ENCODE results near the gene FITM1. TPM values are rescaled to one million over a fixed set of nuclear protein-coding genes. Genes with fewer than 3 reads are reported as not detected.
A peak's percentile ranks its signal among the peaks of the same experiment; 100 is the strongest.

FITM1 gene
- polyA plus RNA-seq, 3 donors = 2.1 TPM; not detected in 2

DNA sequence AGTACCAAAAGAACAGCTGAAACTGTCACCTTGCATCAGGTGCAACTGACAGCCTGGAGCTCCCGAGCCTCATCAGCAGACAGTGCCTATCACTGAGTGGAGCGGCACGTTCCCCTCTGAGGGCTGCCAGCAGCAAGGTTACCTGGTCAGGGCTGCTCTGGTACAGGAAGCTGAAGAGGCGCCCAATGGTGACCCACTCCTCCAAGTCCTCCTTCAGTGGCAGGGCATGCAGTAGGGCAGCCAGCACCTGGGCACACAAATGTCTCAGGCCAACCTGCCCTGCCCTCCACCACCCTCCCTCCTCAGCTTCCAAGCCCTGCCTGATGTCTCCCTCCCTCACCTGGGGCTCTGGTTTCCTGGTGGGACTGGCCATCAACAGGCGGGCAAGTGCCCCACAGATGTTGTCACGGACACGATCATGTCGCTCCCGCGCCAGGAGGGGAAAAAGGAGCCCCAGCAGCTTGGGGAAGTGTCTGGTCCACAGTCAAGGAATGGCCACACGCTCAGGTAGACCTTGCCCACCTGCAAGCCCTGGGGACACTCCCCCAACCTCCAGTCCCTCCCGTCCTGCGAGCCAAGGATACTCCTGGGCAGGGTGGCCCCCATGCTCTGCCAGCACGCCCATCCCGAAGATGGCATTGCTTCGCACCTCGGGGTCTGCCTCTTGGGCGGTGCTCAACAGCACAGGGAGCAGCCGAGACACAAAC lies 51.1 kb downstream of the FITM1 start:
- Histone ChIP-seq H3K27ac (ENCODE audit: low read depth in 1 of 2, low read length in 2 of 2) (no peak overlapping the region), H3K36me3 (replicated peaks in 1 of 2; ENCODE audit: control insufficient read depth in 1 of 2, insufficient read depth in 2 of 2, low read length in 2 of 2) (peaks cover 68 to 98% of the 10 kb centered on the region in 2 donors), H3K9ac (ENCODE audit: insufficient read depth, low read length, poor library complexity, severe bottlenecking) (no peak overlapping the region), H4K20me1 (ENCODE audit: insufficient read depth, low read length) (no peaks in the 10 kb centered on the region), H3K27me3 (ENCODE audit: control insufficient read depth in 2 of 2, insufficient read depth in 2 of 2, low read length in 2 of 2) (no peaks in the 10 kb centered on the region), H3K4me3 (replicated peaks in 1 of 3; ENCODE audit: low read depth in 2 of 3, low read length in 3 of 3) (no peak overlapping the region), H3K79me2 (ENCODE audit: insufficient read depth, low read length) (no peaks in the 10 kb centered on the region), H2AFZ (ENCODE audit: insufficient read depth, low read depth, low read length, poor library complexity, severe bottlenecking) (no peak overlapping the region), H3K4me1 (ENCODE audit: control insufficient read depth in 1 of 2, insufficient read depth in 2 of 2, low read length in 2 of 2) (no peaks in the 10 kb centered on the region), H3K4me2 (replicated peaks; ENCODE audit: extremely low read depth, low read length, poor library complexity, severe bottlenecking) (no peak overlapping the region), H3K9me3 (replicated peaks in 1 of 2; ENCODE audit: control insufficient read depth in 1 of 2, insufficient read depth in 1 of 2, low read length in 2 of 2) (no peaks in the 10 kb centered on the region)
- no peak for DNase-seq
- Mint-ChIP-seq H3K36me3 (peaks cover 77 to 98% of the 10 kb centered on the region in 2 donors), H3K27ac (peak overlapping the region in 3 of 7 donors; percentile 28 to 68 (median 42)), H3K4me3 (no peak overlapping the region), H3K4me1 (no peaks in the 10 kb centered on the region), H3K27me3 (ENCODE audit: low read depth in 3 of 3) (peaks cover 0 to 1% (median 0%) of the 10 kb centered on the region in 3 donors), H3K9me3 (no peaks in the 10 kb centered on the region)
- intact Hi-C loops (cut with micrococcal nuclease) = no loop called here
- WGBS (ENCODE audit: insufficient coverage) = 97% methylated on average over 18 of the region's 19 CpGs
- TF ChIP-seq, protein P1, sequence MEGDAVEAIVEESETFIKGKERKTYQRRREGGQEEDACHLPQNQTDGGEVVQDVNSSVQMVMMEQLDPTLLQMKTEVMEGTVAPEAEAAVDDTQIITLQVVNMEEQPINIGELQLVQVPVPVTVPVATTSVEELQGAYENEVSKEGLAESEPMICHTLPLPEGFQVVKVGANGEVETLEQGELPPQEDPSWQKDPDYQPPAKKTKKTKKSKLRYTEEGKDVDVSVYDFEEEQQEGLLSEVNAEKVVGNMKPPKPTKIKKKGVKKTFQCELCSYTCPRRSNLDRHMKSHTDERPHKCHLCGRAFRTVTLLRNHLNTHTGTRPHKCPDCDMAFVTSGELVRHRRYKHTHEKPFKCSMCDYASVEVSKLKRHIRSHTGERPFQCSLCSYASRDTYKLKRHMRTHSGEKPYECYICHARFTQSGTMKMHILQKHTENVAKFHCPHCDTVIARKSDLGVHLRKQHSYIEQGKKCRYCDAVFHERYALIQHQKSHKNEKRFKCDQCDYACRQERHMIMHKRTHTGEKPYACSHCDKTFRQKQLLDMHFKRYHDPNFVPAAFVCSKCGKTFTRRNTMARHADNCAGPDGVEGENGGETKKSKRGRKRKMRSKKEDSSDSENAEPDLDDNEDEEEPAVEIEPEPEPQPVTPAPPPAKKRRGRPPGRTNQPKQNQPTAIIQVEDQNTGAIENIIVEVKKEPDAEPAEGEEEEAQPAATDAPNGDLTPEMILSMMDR (IDR thresholded peaks at IDR 0.05) = no peak

Small RNA genes lying within 50 kb of the gene (small RNA-seq; reads per million reads assigned to genes)
- gene IPO4 (ENCODE audit: insufficient read length, low read depth) (not detected), gene IRF9 (ENCODE audit: insufficient read length, low read depth) (not detected), gene RNA5SP383 (ENCODE audit: insufficient read length, low read depth) (not detected)

Other genes starting within 250 kb of the FITM1 start
- gene DHRS4, start 176.9 kb upstream of the FITM1 start, polyA plus RNA-seq = 10 to 100 TPM; 40.4 to 68.1 (median 63.2) TPM
- gene DHRS4L2, start 141.7 kb upstream of the FITM1 start, polyA plus RNA-seq = 10 to 100 TPM; 22.1 to 46.6 (median 42.6) TPM
- 1 to 10 TPM in 1 of 3 donors, not detected in 2; 1.0 TPM for gene CARMIL3, start 78.7 kb upstream of the FITM1 start, polyA plus RNA-seq
- gene CPNE6, start 59.1 kb upstream of the FITM1 start, polyA plus RNA-seq = not detected
- 10 to 100 TPM; 29.9 to 34.2 (median 31.3) TPM for gene PCK2, start 36.3 kb upstream of the FITM1 start, polyA plus RNA-seq
- gene DCAF11, start 15.9 kb upstream of the FITM1 start, polyA plus RNA-seq = 10 to 100 TPM; 45.6 to 56.6 (median 48.8) TPM
- gene NRL, start 15.7 kb upstream of the FITM1 start, polyA plus RNA-seq = 1 to 10 TPM; 1.1 to 1.5 (median 1.3) TPM
- gene PSME1, start 5.5 kb downstream of the FITM1 start, polyA plus RNA-seq = 100 to 1,000 TPM; 435 to 759 (median 729) TPM
- gene EMC9, start 10.9 kb downstream of the FITM1 start, polyA plus RNA-seq = 1 to 10 TPM; 6.4 to 9.4 (median 8.5) TPM
- gene PSME2, start 16.0 kb downstream of the FITM1 start, polyA plus RNA-seq = 100 to 1,000 TPM; 237 to 593 (median 579) TPM
- gene RNF31, start 16.8 kb downstream of the FITM1 start, polyA plus RNA-seq = 10 to 100 TPM; 30.7 to 63.2 (median 36.8) TPM
- 100 to 1,000 TPM in 1 of 3 donors, 10 to 100 TPM in 2; 44.7 to 208 (median 56.0) TPM for gene IRF9, start 30.6 kb downstream of the FITM1 start, polyA plus RNA-seq
- gene REC8, start 41.4 kb downstream of the FITM1 start, polyA plus RNA-seq = 10 to 100 TPM in 1 of 3 donors, 1 to 10 TPM in 2; 1.4 to 46.4 (median 2.3) TPM
- gene IPO4, start 58.2 kb downstream of the FITM1 start, polyA plus RNA-seq = 10 to 100 TPM in 1 of 3 donors, 1 to 10 TPM in 2; 4.1 to 14.2 (median 4.3) TPM
- 10 to 100 TPM; 14.6 to 56.0 (median 51.1) TPM for gene TM9SF1, start 64.8 kb downstream of the FITM1 start, polyA plus RNA-seq
- gene TSSK4, start 75.0 kb downstream of the FITM1 start, polyA plus RNA-seq = under 1 TPM in 2 of 3 donors, not detected in 1; 0.07 to 0.13 TPM
- gene CHMP4A, start 82.8 kb downstream of the FITM1 start, polyA plus RNA-seq = 100 to 1,000 TPM in 2 of 3 donors, 10 to 100 TPM in 1; 99.0 to 128 (median 102) TPM
- gene MDP1, start 85.4 kb downstream of the FITM1 start, polyA plus RNA-seq = 10 to 100 TPM; 17.5 to 49.6 (median 37.5) TPM
- 100 to 1,000 TPM; 164 to 335 (median 306) TPM for gene NEDD8, start 101.7 kb downstream of the FITM1 start, polyA plus RNA-seq
- gene GMPR2, start 102.3 kb downstream of the FITM1 start, polyA plus RNA-seq = 10 to 100 TPM; 84.4 to 84.7 (median 84.5) TPM
- gene TINF2, start 112.0 kb downstream of the FITM1 start, polyA plus RNA-seq = 100 to 1,000 TPM in 2 of 3 donors, 10 to 100 TPM in 1; 63.6 to 151 (median 137) TPM
- 1 to 10 TPM in 1 of 3 donors, not detected in 2; 7.8 TPM for gene TGM1, start 132.5 kb downstream of the FITM1 start, polyA plus RNA-seq
- 100 to 1,000 TPM in 1 of 3 donors, 10 to 100 TPM in 2; 34.5 to 125 (median 35.4) TPM for gene RABGGTA, start 140.9 kb downstream of the FITM1 start, polyA plus RNA-seq
- 10 to 100 TPM; 31.6 to 49.4 (median 48.8) TPM for gene DHRS1, start 169.1 kb downstream of the FITM1 start, polyA plus RNA-seq
- gene NOP9, start 169.2 kb downstream of the FITM1 start, polyA plus RNA-seq = 10 to 100 TPM in 1 of 3 donors, 1 to 10 TPM in 2; 1.2 to 16.6 (median 1.3) TPM
- gene CIDEB, start 177.3 kb downstream of the FITM1 start, polyA plus RNA-seq = 100 to 1,000 TPM in 1 of 3 donors, 10 to 100 TPM in 2; 36.4 to 126 (median 63.8) TPM
- gene LTB4R2, start 179.5 kb downstream of the FITM1 start, polyA plus RNA-seq = 10 to 100 TPM in 1 of 3 donors, 1 to 10 TPM in 2; 2.7 to 25.1 (median 2.9) TPM
- gene LTB4R, start 180.8 kb downstream of the FITM1 start, polyA plus RNA-seq = 10 to 100 TPM; 51.5 to 98.5 (median 87.3) TPM
- gene ADCY4, start 204.4 kb downstream of the FITM1 start, polyA plus RNA-seq = 10 to 100 TPM in 1 of 3 donors, under 1 TPM in 2; 0.69 to 11.9 (median 0.70) TPM
- 10 to 100 TPM; 11.7 to 69.6 (median 11.8) TPM for gene RIPK3, start 209.3 kb downstream of the FITM1 start, polyA plus RNA-seq
- gene NFATC4, start 237.5 kb downstream of the FITM1 start, polyA plus RNA-seq = not detected